Activated T-helper 2 cell treated with anti-CD3 and anti-CD28 coated beads, Interferon-gamma antibody, Interleukin-2, Interleukin-4, amounts not matched to agents 10 μg/mL and 5 μg/mL and 100 μg/mL, durations not matched to agents 14 hours and 24 hours and 36 hours (primary cell): ENCODE measurements around the gene TUBGCP2. TPM values are rescaled to one million over a fixed set of nuclear protein-coding genes. Genes with fewer than 3 reads are reported as not detected.
A peak's percentile ranks its signal among the peaks of the same experiment; 100 is the strongest.

Experiments used
- DNase-seq: peaks from one replicate; pipeline ENCODE4 v3.0.0; 2021; ENCODE audit warnings: low spot score
- H3K27ac Mint-ChIP-seq: one replicate; pipeline ENCODE4 v1.8.0; 2021; ENCODE audit warnings: mixed read lengths
- H3K27me3 Mint-ChIP-seq: one replicate; pipeline ENCODE4 v1.8.0; 2021; ENCODE audit warnings: low read depth, mixed read lengths
- H3K36me3 Mint-ChIP-seq: one replicate; pipeline ENCODE4 v1.8.0; 2021; ENCODE audit warnings: low read depth, mixed read lengths
- H3K4me1 Mint-ChIP-seq: one replicate; pipeline ENCODE4 v1.8.0; 2021; ENCODE audit warnings: low read depth, mixed read lengths
- H3K4me3 Mint-ChIP-seq: one replicate; pipeline ENCODE4 v1.8.0; 2021; ENCODE audit warnings: low read depth, mild to moderate bottlenecking, moderate library complexity, mixed read lengths
- H3K9me3 Mint-ChIP-seq: one replicate; pipeline ENCODE4 v1.8.0; 2021; ENCODE audit warnings: mixed read lengths
- intact Hi-C: fragments of 100-400 bp; cut with micrococcal nuclease; formaldehyde crosslinking; loops from one replicate; pipeline ENCODE4 v1.15.1; 2023
- total RNA-seq: library from RNA; stranded (reverse); gene quantifications from 2 replicates; pipeline ENCODE4 v1.2.3, GENCODE V29; 2022

Gene TUBGCP2
- total RNA-seq, 1 donor from 2014 or later: 60.4 TPM

GRCh38 chr10:133312769-133313145, 4.1 kb upstream of the TUBGCP2 start:
- Mint-ChIP-seq H3K4me1 (peaks cover 6% of the 10 kb centered on the region), H3K9me3 (no peaks in the 10 kb centered on the region), H3K36me3 (peaks cover 21% of the 10 kb centered on the region), H3K27me3 (no peaks in the 10 kb centered on the region), H3K27ac (no peak overlapping the region), H3K4me3 (no peak overlapping the region)
- intact Hi-C loops: no loop called here
- no peak for DNase-seq

- H3K9me3 Mint-ChIP-seq: no peaks in the 10 kb centered on the region
- H3K4me1 Mint-ChIP-seq: peaks cover 8% of the 10 kb centered on the region
- intact Hi-C loops: no loop called here
- DNase-seq: no peak
- no peak overlapping the region for H3K27ac Mint-ChIP-seq
- no peaks in the 10 kb centered on the region for H3K27me3 Mint-ChIP-seq
- no peak overlapping the region for H3K4me3 Mint-ChIP-seq
- H3K36me3 Mint-ChIP-seq: peaks cover 21% of the 10 kb centered on the region
Measured at GRCh38 chr10:133312016-133312768, 3.5 kb upstream of the TUBGCP2 start.

- DNase-seq: no peak
- Mint-ChIP-seq H3K4me3 (no peak overlapping the region), H3K9me3 (no peaks in the 10 kb centered on the region), H3K27ac (no peak overlapping the region), H3K27me3 (no peaks in the 10 kb centered on the region), H3K4me1 (peaks cover 13% of the 10 kb centered on the region), H3K36me3 (peaks cover 21% of the 10 kb centered on the region)
- intact Hi-C loops: no loop called here
Measured at GRCh38 chr10:133311570-133311969, 2.9 kb upstream of the TUBGCP2 start.

- H3K4me3 Mint-ChIP-seq: no peak overlapping the region
- peaks cover 11% of the 10 kb centered on the region for H3K4me1 Mint-ChIP-seq
- DNase-seq: no peak
- H3K9me3 Mint-ChIP-seq: no peaks in the 10 kb centered on the region
- no peak overlapping the region for H3K27ac Mint-ChIP-seq
- H3K27me3 Mint-ChIP-seq: no peaks in the 10 kb centered on the region
- intact Hi-C loops: no loop called here
- H3K36me3 Mint-ChIP-seq: peaks cover 21% of the 10 kb centered on the region
Measured at GRCh38 chr10:133310789-133311188, 2.1 kb upstream of the TUBGCP2 start.

GRCh38 chr10:133310399-133310755, 1.7 kb upstream of the TUBGCP2 start:
- intact Hi-C loops: no loop called here
- Mint-ChIP-seq H3K4me3 (no peak overlapping the region), H3K27me3 (no peaks in the 10 kb centered on the region), H3K36me3 (peaks cover 23% of the 10 kb centered on the region), H3K9me3 (no peaks in the 10 kb centered on the region), H3K27ac (no peak overlapping the region), H3K4me1 (peaks cover 13% of the 10 kb centered on the region)
- DNase-seq: no peak

GRCh38 chr10:133309720-133310398, 1.2 kb upstream of the TUBGCP2 start:
- no peaks in the 10 kb centered on the region for H3K9me3 Mint-ChIP-seq
- peaks cover 27% of the 10 kb centered on the region for H3K36me3 Mint-ChIP-seq
- H3K27ac Mint-ChIP-seq: no peak overlapping the region
- intact Hi-C loops: loop anchor here (1.0 to 5.0 kb wide), 4 partner anchors 47 to 773 kb away; partner anchors contain the start of genes FUOM, INPP5A and PAOX
- H3K4me1 Mint-ChIP-seq: peaks cover 16% of the 10 kb centered on the region
- peak overlapping the region; percentile 63 for H3K4me3 Mint-ChIP-seq
- H3K27me3 Mint-ChIP-seq: no peaks in the 10 kb centered on the region
- DNase-seq: no peak

- Mint-ChIP-seq H3K36me3 (peaks cover 27% of the 10 kb centered on the region), H3K9me3 (no peaks in the 10 kb centered on the region), H3K4me3 (peak overlapping the region; percentile 63), H3K4me1 (peaks cover 16% of the 10 kb centered on the region), H3K27me3 (no peaks in the 10 kb centered on the region), H3K27ac (peak overlapping the region; percentile 76)
- DNase-seq: peak; percentile 87
- intact Hi-C loops: loop anchor here (1.0 to 5.0 kb wide), 4 partner anchors 48 to 772 kb away; partner anchors contain the start of genes FUOM, INPP5A and PAOX
Measured at GRCh38 chr10:133309100-133309719, 538 bp upstream of the TUBGCP2 start.

- H3K27me3 Mint-ChIP-seq: no peaks in the 10 kb centered on the region
- H3K27ac Mint-ChIP-seq: peak overlapping the region; percentile 96
- peak; percentile 80 for DNase-seq
- peaks cover 26% of the 10 kb centered on the region for H3K36me3 Mint-ChIP-seq
- H3K9me3 Mint-ChIP-seq: no peaks in the 10 kb centered on the region
- H3K4me1 Mint-ChIP-seq: peaks cover 16% of the 10 kb centered on the region
- intact Hi-C loops: loop anchor here (1.0 to 5.0 kb wide), 4 partner anchors 33 to 771 kb away; partner anchors contain the start of genes FUOM, INPP5A and PAOX
- peak overlapping the region; percentile 91 for H3K4me3 Mint-ChIP-seq
Measured at GRCh38 chr10:133307776-133308420, 774 bp downstream of the TUBGCP2 start.

GRCh38 chr10:133306941-133307379, 1.7 kb downstream of the TUBGCP2 start:
- H3K27ac Mint-ChIP-seq: peak overlapping the region; percentile 53
- peaks cover 22% of the 10 kb centered on the region for H3K36me3 Mint-ChIP-seq
- H3K4me1 Mint-ChIP-seq: peaks cover 16% of the 10 kb centered on the region
- no peaks in the 10 kb centered on the region for H3K9me3 Mint-ChIP-seq
- no peaks in the 10 kb centered on the region for H3K27me3 Mint-ChIP-seq
- intact Hi-C loops: loop anchor here (5.0 kb wide), 2 partner anchors 50 to 770 kb away; partner anchors contain the start of genes FUOM and INPP5A
- no peak for DNase-seq
- peak overlapping the region; percentile 91 for H3K4me3 Mint-ChIP-seq

GRCh38 chr10:133306097-133306476, 2.6 kb downstream of the TUBGCP2 start:
- no peak overlapping the region for H3K27ac Mint-ChIP-seq
- H3K9me3 Mint-ChIP-seq: no peaks in the 10 kb centered on the region
- H3K36me3 Mint-ChIP-seq: peaks cover 17% of the 10 kb centered on the region
- intact Hi-C loops: loop anchor here (5.0 kb wide), 2 partner anchors 51 to 769 kb away; partner anchors contain the start of genes FUOM and INPP5A
- H3K4me3 Mint-ChIP-seq: no peak overlapping the region
- peaks cover 16% of the 10 kb centered on the region for H3K4me1 Mint-ChIP-seq
- DNase-seq: no peak
- no peaks in the 10 kb centered on the region for H3K27me3 Mint-ChIP-seq

GRCh38 chr10:133303206-133303605, 5.5 kb downstream of the TUBGCP2 start:
- Mint-ChIP-seq H3K9me3 (no peaks in the 10 kb centered on the region), H3K36me3 (peaks cover 37% of the 10 kb centered on the region), H3K27ac (no peak overlapping the region), H3K4me1 (peaks cover 14% of the 10 kb centered on the region), H3K27me3 (no peaks in the 10 kb centered on the region), H3K4me3 (no peak overlapping the region)
- no peak for DNase-seq
- intact Hi-C loops: no loop called here

- Mint-ChIP-seq H3K36me3 (peaks cover 45% of the 10 kb centered on the region), H3K27ac (no peak overlapping the region), H3K9me3 (no peaks in the 10 kb centered on the region), H3K4me3 (no peak overlapping the region), H3K27me3 (no peaks in the 10 kb centered on the region), H3K4me1 (peaks cover 11% of the 10 kb centered on the region)
- DNase-seq: no peak
- intact Hi-C loops: no loop called here
Measured at GRCh38 chr10:133302230-133302629, 6.4 kb downstream of the TUBGCP2 start.
